Endothelial cell of umbilical vein (primary cell): ENCODE measurements around the gene ABLIM2. TPM values are rescaled to one million over a fixed set of nuclear protein-coding genes. Genes with fewer than 3 reads are reported as not detected.

Experiments
- BruUV-seq: library from RNA; stranded (reverse); fragments of 400-500 nt; replicated peaks from 2 replicates; lab custom pipeline; 2021; lab: Mats Ljungman, UMichigan
- CTCF ChIA-PET: fragments of 300-600, 350-600 bp; sonication (Branson Sonifier 250); formaldehyde crosslinking; loops from one replicate; lab custom pipeline; 2021; ENCODE audit warnings: antibody characterized with exemption, inconsistent platforms; lab: Charles Lee
- POLR2A ChIA-PET: fragments of 300-600, 350-600 bp; sonication (Branson Sonifier 250); formaldehyde crosslinking; loops from one replicate; lab custom pipeline; 2021; ENCODE audit warnings: antibody characterized with exemption, inconsistent platforms; lab: Charles Lee
- DNase-seq: peaks from one replicate; pipeline ENCODE4 v3.0.0-alpha.2; 2011; ENCODE audit warnings: low read depth, low spot score
- FAIRE-seq: peaks from 2 replicates; lab custom pipeline; 2011; peaks lifted over from hg19 to GRCh38; lab: Jason Lieb, UNC
- H2AFZ ChIP-seq: 2 replicates; pipeline ENCODE4 v1.6.0; 2012; ENCODE audit warnings: low read depth, low read length, control low read depth, inconsistent platforms
- H3K27ac ChIP-seq: 2 replicates; pipeline ENCODE4 v1.5.1; 2011; ENCODE audit warnings: low read depth, mild to moderate bottlenecking, control low read depth, low read length, moderate library complexity; ENCODE audit not compliant: insufficient read depth
- H3K27me3 ChIP-seq, 2 experiments: 2 replicates each; pipeline versions ENCODE4 v1.6.0 to v1.6.1; 2011; ENCODE audit warnings: low read length in 2 of 2, mixed read lengths in 1 of 2; ENCODE audit not compliant: control insufficient read depth in 2 of 2, insufficient read depth in 2 of 2
- H3K36me3 ChIP-seq, 2 experiments: 2 replicates in 1 of 2; 3 replicates in 1 of 2; pipeline ENCODE4 v1.5.1; 2011; ENCODE audit warnings: low read length in 2 of 2, mild to moderate bottlenecking in 1 of 2, moderate library complexity in 1 of 2; ENCODE audit not compliant: control insufficient read depth in 2 of 2, insufficient read depth in 2 of 2; ENCODE audit errors: extremely low read depth in 1 of 2
- H3K4me1 ChIP-seq: 3 replicates; pipeline ENCODE4 v1.5.1; 2011; ENCODE audit warnings: mild to moderate bottlenecking, low read length; ENCODE audit not compliant: control insufficient read depth, insufficient read depth; ENCODE audit errors: extremely low read depth
- H3K4me2 ChIP-seq: 2 replicates; pipeline ENCODE4 v1.6.1; 2011; ENCODE audit warnings: low read length, control low read depth, mixed read lengths; ENCODE audit not compliant: insufficient read depth
- H3K4me3 ChIP-seq, 3 experiments: fragments of 200-600 bp in 1 of 3; sonication (generic), shearing (Covaris generic) in 1 of 3; replicated peaks in 1 of 3; 2 replicates each; pipeline ENCODE4 v1.5.1; 2011 to 2016; ENCODE audit warnings: control low read depth in 3 of 3, low read length in 3 of 3, mild to moderate bottlenecking in 2 of 3, inconsistent platforms in 1 of 3, low read depth in 1 of 3, moderate library complexity in 1 of 3; ENCODE audit not compliant: insufficient read depth in 1 of 3
- H3K79me2 ChIP-seq: 2 replicates; pipeline ENCODE4 v1.6.0; 2012; ENCODE audit warnings: low read length, inconsistent platforms; ENCODE audit not compliant: control insufficient read depth, insufficient read depth
- H3K9ac ChIP-seq: replicated peaks from 2 replicates; pipeline ENCODE3; 2011; ENCODE audit warnings: low read length, control low read depth; ENCODE audit not compliant: insufficient read depth; ENCODE audit errors: extremely low read depth
- H3K9me1 ChIP-seq: replicated peaks from 3 replicates; pipeline ENCODE4 v1.6.0; 2011; ENCODE audit warnings: mild to moderate bottlenecking, low read length; ENCODE audit not compliant: control insufficient read depth, insufficient read depth; ENCODE audit errors: extremely low read depth
- H3K9me3 ChIP-seq: replicated peaks from 2 replicates; pipeline ENCODE4 v1.5.1; 2012; ENCODE audit warnings: low read length, inconsistent platforms; ENCODE audit not compliant: control insufficient read depth, insufficient read depth
- H4K20me1 ChIP-seq: replicated peaks from 2 replicates; pipeline ENCODE3; 2011; ENCODE audit warnings: mild to moderate bottlenecking, low read length; ENCODE audit not compliant: control insufficient read depth, insufficient read depth; ENCODE audit errors: extremely low read depth
- CTCF ChIP-seq, 2 donors: IDR thresholded peaks; 1 replicate in 1 of 2; 2 replicates in 1 of 2; pipeline ENCODE4 v1.5.1; 2011; ENCODE audit warnings: low read length in 2 of 2, mild to moderate bottlenecking in 2 of 2, moderate library complexity in 2 of 2, control low read depth in 1 of 2, inconsistent platforms in 1 of 2, low read depth in 1 of 2; ENCODE audit not compliant: insufficient read depth in 1 of 2; ENCODE audit errors: extremely low read depth in 1 of 2
- EZH2 ChIP-seq: IDR thresholded peaks from 2 replicates; pipeline ENCODE4 v1.6.1; 2012; ENCODE audit warnings: borderline replicate concordance, low read depth, mild to moderate bottlenecking, moderate library complexity, low read length, inconsistent platforms; ENCODE audit not compliant: severe bottlenecking
- FOS ChIP-seq: IDR thresholded peaks from 2 replicates; pipeline ENCODE4 v1.6.1; 2011; ENCODE audit warnings: mild to moderate bottlenecking, low read length, moderate library complexity, borderline replicate concordance; ENCODE audit not compliant: insufficient read depth
- JUN ChIP-seq: IDR thresholded peaks from 2 replicates; pipeline ENCODE4 v1.6.1; 2011; ENCODE audit warnings: borderline replicate concordance, low read depth; ENCODE audit not compliant: insufficient read length, insufficient read depth
- MYC ChIP-seq: IDR thresholded peaks from one replicate; pipeline ENCODE4 v1.6.1; 2011; ENCODE audit warnings: mild to moderate bottlenecking, low read depth, low read length
- dilution Hi-C: fragments of 300-500 bp; cut with MboI; formaldehyde crosslinking; loops from one replicate; pipeline ENCODE4 v1.15.0; 2019; ENCODE audit warnings: low sequenced_read_pairs; ENCODE audit not compliant: extremely low pct_ligation_motif_present
- intact Hi-C: fragments of 100-400 bp; cut with micrococcal nuclease; formaldehyde crosslinking; loops from one replicate; pipeline ENCODE4 v1.10.0; 2022
- polyA plus RNA-seq, 4 experiments: library from polyadenylated mRNA; depleted of rRNA in 3 of 4; stranded (reverse) in 3 of 4; unstranded in 1 of 4; fragments of >200 nt; gene quantifications; 2 replicates each; pipeline versions ENCODE4 v1.2.1 to v1.2.3, GENCODE V29; 2011 to 2012; ENCODE audit warnings: missing spikeins in 1 of 4
- total RNA-seq: library from RNA; stranded (reverse); gene quantifications from 2 replicates; pipeline ENCODE4 v1.2.3, GENCODE V29; 2021
- TF ChIP-seq, protein P1 (sequence below): IDR thresholded peaks from 2 replicates; pipeline ENCODE4 v1.6.1; 2011; ENCODE audit not compliant: insufficient read depth, insufficient read length

The ABLIM2 gene
- total and polyA plus RNA-seq, 2 donors (not counting 3 experiments of a cell fraction or from before 2014, with no cell fraction given) = 0.28 to 0.66 TPM

DNA sequence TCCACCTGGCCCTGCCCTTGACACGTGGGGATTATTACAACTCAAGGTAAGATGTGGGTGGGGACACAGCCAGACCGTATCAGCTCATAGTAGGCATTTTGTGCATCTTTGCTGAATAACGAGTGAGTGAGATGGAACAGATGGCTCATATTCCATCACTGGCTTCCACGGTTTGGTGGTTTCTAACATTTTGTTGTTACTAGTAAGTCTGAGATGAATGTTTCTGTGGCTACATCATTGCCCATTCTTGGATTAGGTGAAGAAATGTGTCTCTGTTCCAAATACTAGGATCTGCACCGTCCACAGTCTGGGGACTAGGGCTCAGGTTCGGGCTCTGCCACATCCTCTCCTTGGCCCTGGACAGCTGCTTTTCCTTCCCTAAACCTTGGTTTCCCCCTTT lies 3.6 kb downstream of the ABLIM2 start:
- no peaks in the 10 kb centered on the region for H3K9me3 ChIP-seq
- H3K27me3 ChIP-seq = peaks cover 16 to 17% of the 10 kb centered on the region in 2 experiments
- no TSS peak for BruUV-seq
- dilution Hi-C loops (no loop called here), intact Hi-C loops (no loop called here)
- H4K20me1 ChIP-seq = no peaks in the 10 kb centered on the region
- H2AFZ ChIP-seq = no peak overlapping the region
- no peak overlapping the region for H3K4me3 ChIP-seq
- POLR2A ChIA-PET = no interaction called here
- no peak overlapping the region for H3K27ac ChIP-seq
- DNase-seq (no peak), FAIRE-seq (no peak)
- H3K9ac ChIP-seq = no peak overlapping the region
- H3K4me1 ChIP-seq = peaks cover 11% of the 10 kb centered on the region
- CTCF ChIA-PET = interaction anchor here (2.8 kb wide), 1 partner anchor 10 kb away, joined by 6 read pairs; no protein-coding TSS in a partner anchor
- no peak overlapping the region for H3K4me2 ChIP-seq
- TF ChIP-seq FOS (no peak), CTCF (IDR thresholded peaks at IDR 0.05; ENCODE audit: extremely low read depth in 1 of 2, insufficient read depth in 1 of 2, low read depth in 1 of 2, low read length in 2 of 2) (no peak), MYC (no peak), JUN (no peak), EZH2 (no peak)
- TF ChIP-seq, protein P1, sequence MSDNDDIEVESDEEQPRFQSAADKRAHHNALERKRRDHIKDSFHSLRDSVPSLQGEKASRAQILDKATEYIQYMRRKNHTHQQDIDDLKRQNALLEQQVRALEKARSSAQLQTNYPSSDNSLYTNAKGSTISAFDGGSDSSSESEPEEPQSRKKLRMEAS = no peak
- H3K36me3 ChIP-seq = no peaks in the 10 kb centered on the region
- no peaks in the 10 kb centered on the region for H3K9me1 ChIP-seq
- H3K79me2 ChIP-seq = no peaks in the 10 kb centered on the region
